Measurements from ENCODE around the gene FXYD5. TPM values are rescaled to one million over a fixed set of nuclear protein-coding genes. Genes with fewer than 3 reads are reported as not detected.

FXYD5 gene
- polyA plus RNA-seq, 1 donor from 2014 or later, result not detected

DNA sequence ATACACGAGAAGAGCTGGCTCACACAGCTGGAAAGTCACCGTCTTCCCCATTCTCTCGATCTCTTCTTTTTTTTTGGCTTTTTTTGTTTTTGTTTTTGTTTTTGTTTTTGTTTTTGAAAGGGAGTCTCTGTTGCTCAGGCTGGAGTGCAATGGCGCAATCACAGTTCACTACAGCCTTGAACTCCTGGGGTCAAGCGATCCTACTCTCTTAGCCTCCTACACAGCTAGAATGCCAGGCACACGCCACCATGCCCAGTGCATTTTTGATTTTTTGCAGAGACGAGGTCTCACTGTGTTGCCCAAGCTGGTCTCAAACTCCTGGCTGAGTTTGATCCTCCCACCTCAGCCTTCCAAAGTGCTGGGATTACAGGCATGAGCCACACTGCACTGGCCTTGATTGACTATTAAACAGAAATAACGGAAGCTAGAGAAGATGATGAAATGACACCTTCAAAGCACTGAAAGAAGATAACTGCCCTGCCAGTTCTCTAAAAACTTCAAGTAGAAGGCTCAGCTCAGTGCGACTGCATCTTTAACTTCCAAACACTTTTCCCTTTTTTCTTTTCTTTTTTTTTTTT is 34.9 kb upstream of the FXYD5 start:
- TF ChIP-seq MXI1 (conservative IDR thresholded peaks at IDR 0.05; ENCODE audit: poor library complexity, severe bottlenecking), result no peak
- no peak overlapping the region for H3K4me2 ChIP-seq (ENCODE audit: low read length)
- no peaks in the 10 kb centered on the region for H3K27me3 ChIP-seq (ENCODE audit: insufficient read depth, low read depth, low read length)
- no peaks in the 10 kb centered on the region for H4K20me1 ChIP-seq (ENCODE audit: insufficient read depth)
- H3K9me2 ChIP-seq (ENCODE audit: insufficient read depth, low read length), result no peaks in the 10 kb centered on the region
- no peak overlapping the region for H3K27ac ChIP-seq (ENCODE audit: low read length)
- no peaks in the 10 kb centered on the region for H3F3A ChIP-seq (ENCODE audit: insufficient read depth, low read length, poor library complexity, severe bottlenecking)
- no peak overlapping the region for H3K9ac ChIP-seq (ENCODE audit: low read length)
- H3K36me3 ChIP-seq (ENCODE audit: insufficient read depth, low read length), result no peaks in the 10 kb centered on the region
- H3K9me3 ChIP-seq (ENCODE audit: low read length), result no peaks in the 10 kb centered on the region
- no peak overlapping the region for H2AFZ ChIP-seq (ENCODE audit: low read depth, low read length)
- H3K79me2 ChIP-seq (replicated peaks; ENCODE audit: insufficient read depth, low read length), result no peaks in the 10 kb centered on the region
- no peak overlapping the region for H3K4me3 ChIP-seq (ENCODE audit: low read length)

DNA sequence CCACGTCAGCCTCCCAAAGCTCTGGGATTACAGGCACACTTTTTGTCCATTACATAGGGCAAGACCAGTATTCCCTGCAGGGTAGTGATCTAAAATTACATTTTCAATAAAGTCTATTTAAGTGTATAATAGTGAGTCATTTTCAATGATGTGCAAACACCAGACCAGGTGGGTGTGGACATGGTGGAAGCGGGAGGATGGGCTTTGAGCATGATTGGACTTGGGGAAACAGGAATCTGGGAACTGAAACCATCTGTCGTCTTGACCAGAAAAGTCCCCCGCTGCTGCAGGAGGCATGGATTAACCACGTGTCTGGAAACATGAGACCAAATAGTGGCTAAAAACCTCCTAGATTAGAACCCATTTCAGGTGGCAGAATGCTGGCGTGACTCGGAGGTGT is 34.0 kb upstream of the FXYD5 start:
- Histone ChIP-seq H3K9me3 (ENCODE audit: low read length) (no peaks in the 10 kb centered on the region), H3K4me2 (ENCODE audit: low read length) (no peak overlapping the region), H3F3A (ENCODE audit: insufficient read depth, low read length, poor library complexity, severe bottlenecking) (no peaks in the 10 kb centered on the region), H3K9me2 (ENCODE audit: insufficient read depth, low read length) (no peaks in the 10 kb centered on the region), H3K4me3 (ENCODE audit: low read length) (no peak overlapping the region), H3K27ac (ENCODE audit: low read length) (no peak overlapping the region), H3K27me3 (ENCODE audit: insufficient read depth, low read depth, low read length) (no peaks in the 10 kb centered on the region), H3K36me3 (ENCODE audit: insufficient read depth, low read length) (no peaks in the 10 kb centered on the region), H4K20me1 (ENCODE audit: insufficient read depth) (no peaks in the 10 kb centered on the region), H2AFZ (ENCODE audit: low read depth, low read length) (no peak overlapping the region), H3K79me2 (replicated peaks; ENCODE audit: insufficient read depth, low read length) (no peaks in the 10 kb centered on the region), H3K9ac (ENCODE audit: low read length) (no peak overlapping the region)
- TF ChIP-seq RAD21 (conservative IDR thresholded peaks at IDR 0.05), result no peak
- TF ChIP-seq, protein P1, sequence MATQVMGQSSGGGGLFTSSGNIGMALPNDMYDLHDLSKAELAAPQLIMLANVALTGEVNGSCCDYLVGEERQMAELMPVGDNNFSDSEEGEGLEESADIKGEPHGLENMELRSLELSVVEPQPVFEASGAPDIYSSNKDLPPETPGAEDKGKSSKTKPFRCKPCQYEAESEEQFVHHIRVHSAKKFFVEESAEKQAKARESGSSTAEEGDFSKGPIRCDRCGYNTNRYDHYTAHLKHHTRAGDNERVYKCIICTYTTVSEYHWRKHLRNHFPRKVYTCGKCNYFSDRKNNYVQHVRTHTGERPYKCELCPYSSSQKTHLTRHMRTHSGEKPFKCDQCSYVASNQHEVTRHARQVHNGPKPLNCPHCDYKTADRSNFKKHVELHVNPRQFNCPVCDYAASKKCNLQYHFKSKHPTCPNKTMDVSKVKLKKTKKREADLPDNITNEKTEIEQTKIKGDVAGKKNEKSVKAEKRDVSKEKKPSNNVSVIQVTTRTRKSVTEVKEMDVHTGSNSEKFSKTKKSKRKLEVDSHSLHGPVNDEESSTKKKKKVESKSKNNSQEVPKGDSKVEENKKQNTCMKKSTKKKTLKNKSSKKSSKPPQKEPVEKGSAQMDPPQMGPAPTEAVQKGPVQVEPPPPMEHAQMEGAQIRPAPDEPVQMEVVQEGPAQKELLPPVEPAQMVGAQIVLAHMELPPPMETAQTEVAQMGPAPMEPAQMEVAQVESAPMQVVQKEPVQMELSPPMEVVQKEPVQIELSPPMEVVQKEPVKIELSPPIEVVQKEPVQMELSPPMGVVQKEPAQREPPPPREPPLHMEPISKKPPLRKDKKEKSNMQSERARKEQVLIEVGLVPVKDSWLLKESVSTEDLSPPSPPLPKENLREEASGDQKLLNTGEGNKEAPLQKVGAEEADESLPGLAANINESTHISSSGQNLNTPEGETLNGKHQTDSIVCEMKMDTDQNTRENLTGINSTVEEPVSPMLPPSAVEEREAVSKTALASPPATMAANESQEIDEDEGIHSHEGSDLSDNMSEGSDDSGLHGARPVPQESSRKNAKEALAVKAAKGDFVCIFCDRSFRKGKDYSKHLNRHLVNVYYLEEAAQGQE (IDR thresholded peaks at IDR 0.05; ENCODE audit: borderline replicate concordance), result no peak
- TF ChIP-seq TAF1 (IDR thresholded peaks at IDR 0.05; ENCODE audit: low read depth), result no peak
- TF ChIP-seq MXI1 (conservative IDR thresholded peaks at IDR 0.05; ENCODE audit: poor library complexity, severe bottlenecking), result no peak
- no peak for TF ChIP-seq EZH2 (IDR thresholded peaks at IDR 0.05; ENCODE audit: borderline replicate concordance, insufficient read depth, low read length, poor library complexity, severe bottlenecking)
- no peak for TF ChIP-seq SMC3 (conservative IDR thresholded peaks at IDR 0.05; ENCODE audit: poor library complexity)
- no peak for TF ChIP-seq EP300 (conservative IDR thresholded peaks at IDR 0.05; ENCODE audit: poor library complexity, severe bottlenecking)
- TF ChIP-seq POLR2AphosphoS5 (IDR thresholded peaks at IDR 0.05), result no peak
- TF ChIP-seq, protein P2, sequence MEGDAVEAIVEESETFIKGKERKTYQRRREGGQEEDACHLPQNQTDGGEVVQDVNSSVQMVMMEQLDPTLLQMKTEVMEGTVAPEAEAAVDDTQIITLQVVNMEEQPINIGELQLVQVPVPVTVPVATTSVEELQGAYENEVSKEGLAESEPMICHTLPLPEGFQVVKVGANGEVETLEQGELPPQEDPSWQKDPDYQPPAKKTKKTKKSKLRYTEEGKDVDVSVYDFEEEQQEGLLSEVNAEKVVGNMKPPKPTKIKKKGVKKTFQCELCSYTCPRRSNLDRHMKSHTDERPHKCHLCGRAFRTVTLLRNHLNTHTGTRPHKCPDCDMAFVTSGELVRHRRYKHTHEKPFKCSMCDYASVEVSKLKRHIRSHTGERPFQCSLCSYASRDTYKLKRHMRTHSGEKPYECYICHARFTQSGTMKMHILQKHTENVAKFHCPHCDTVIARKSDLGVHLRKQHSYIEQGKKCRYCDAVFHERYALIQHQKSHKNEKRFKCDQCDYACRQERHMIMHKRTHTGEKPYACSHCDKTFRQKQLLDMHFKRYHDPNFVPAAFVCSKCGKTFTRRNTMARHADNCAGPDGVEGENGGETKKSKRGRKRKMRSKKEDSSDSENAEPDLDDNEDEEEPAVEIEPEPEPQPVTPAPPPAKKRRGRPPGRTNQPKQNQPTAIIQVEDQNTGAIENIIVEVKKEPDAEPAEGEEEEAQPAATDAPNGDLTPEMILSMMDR (IDR thresholded peaks at IDR 0.05; ENCODE audit: poor library complexity, severe bottlenecking), result no peak
